BJ (cell line): ENCODE measurements around the gene DTD1. TPM values are rescaled to one million over a fixed set of nuclear protein-coding genes. Genes with fewer than 3 reads are reported as not detected.

Experiments used
- CTCF ChIA-PET: fragments of 350-600 bp; formaldehyde crosslinking; extraction: SDS; loops from one replicate; lab custom pipeline; 2021; ENCODE audit warnings: antibody characterized with exemption, inconsistent platforms; lab: Yijun Ruan, JAX
- POLR2A ChIA-PET: fragments of 300-600 bp; sonication (Branson Sonifier 250); formaldehyde crosslinking; extraction: SDS; loops from one replicate; lab custom pipeline; 2021; ENCODE audit warnings: antibody characterized with exemption; lab: Charles Lee
- DNase-seq: peaks from one replicate; pipeline ENCODE4 v3.0.0-alpha.2; 2011; ENCODE audit warnings: low read depth
- H3K27me3 ChIP-seq: 2 replicates; pipeline ENCODE4 v1.6.0; 2011; ENCODE audit warnings: low read length; ENCODE audit not compliant: control insufficient read depth, insufficient read depth
- H3K36me3 ChIP-seq: 2 replicates; pipeline ENCODE4 v1.5.1; 2011; ENCODE audit warnings: low read length; ENCODE audit not compliant: control insufficient read depth, insufficient read depth
- H3K4me3 ChIP-seq: 2 replicates; pipeline ENCODE4 v1.5.1; 2011; ENCODE audit warnings: low read depth, mild to moderate bottlenecking, control low read depth, low read length
- CTCF ChIP-seq: IDR thresholded peaks from 2 replicates; pipeline ENCODE4 v1.5.1; 2011; ENCODE audit warnings: low read depth, mild to moderate bottlenecking, control low read depth, inconsistent platforms, low read length, moderate library complexity; ENCODE audit not compliant: insufficient read depth
- polyA plus RNA-seq: library from polyadenylated mRNA; depleted of rRNA; stranded (reverse); fragments of >200 nt; gene quantifications from 2 replicates; pipeline ENCODE4 v1.2.3, GENCODE V29; 2011

The DTD1 gene
- polyA plus RNA-seq, 1 experiment = 47.3 TPM

- no peak for DNase-seq
- no peaks in the 10 kb centered on the region for H3K27me3 ChIP-seq
- H3K36me3 ChIP-seq = no peaks in the 10 kb centered on the region
- no peak for TF ChIP-seq CTCF
- POLR2A ChIA-PET = no interaction called here
- CTCF ChIA-PET = interaction anchor here (1.1 kb wide), 2 partner anchors 16 to 44 kb away, joined by 3 to 4 read pairs; no protein-coding TSS in a partner anchor
- no peak overlapping the region for H3K4me3 ChIP-seq
Observed at GRCh38 chr20:18676396-18676795, 88.5 kb downstream of the DTD1 start.

- no peak for TF ChIP-seq CTCF
- H3K27me3 ChIP-seq = no peaks in the 10 kb centered on the region
- no peak overlapping the region for H3K4me3 ChIP-seq
- POLR2A ChIA-PET = no interaction called here
- no peaks in the 10 kb centered on the region for H3K36me3 ChIP-seq
- no peak for DNase-seq
- CTCF ChIA-PET = interaction anchor here (1.1 kb wide), 3 partner anchors 15 to 45 kb away, joined by 3 to 4 read pairs (median 3); no protein-coding TSS in a partner anchor
Observed at GRCh38 chr20:18677126-18677525, 89.3 kb downstream of the DTD1 start.

- Histone ChIP-seq H3K27me3 (no peaks in the 10 kb centered on the region), H3K36me3 (no peaks in the 10 kb centered on the region), H3K4me3 (no peak overlapping the region)
- DNase-seq = peak; percentile 21
- ChIA-PET POLR2A (no interaction called here), CTCF (no interaction called here)
- no peak for TF ChIP-seq CTCF
Observed at GRCh38 chr20:18678549-18679419, 90.9 kb downstream of the DTD1 start.

- DNase-seq = no peak
- Histone ChIP-seq H3K36me3 (no peaks in the 10 kb centered on the region), H3K27me3 (no peaks in the 10 kb centered on the region), H3K4me3 (no peak overlapping the region)
- CTCF ChIA-PET = no interaction called here
- POLR2A ChIA-PET = no interaction called here
- TF ChIP-seq CTCF = no peak
Observed at GRCh38 chr20:18683839-18684238, 96.0 kb downstream of the DTD1 start.

- Histone ChIP-seq H3K36me3 (no peaks in the 10 kb centered on the region), H3K27me3 (no peaks in the 10 kb centered on the region), H3K4me3 (no peak overlapping the region)
- TF ChIP-seq CTCF = no peak
- DNase-seq = no peak
- ChIA-PET CTCF (no interaction called here), POLR2A (no interaction called here)
Observed at GRCh38 chr20:18684775-18685174, 96.9 kb downstream of the DTD1 start.
